NCI-H526 (cell line): Measurements from ENCODE around the gene LRP2BP.
A peak's percentile ranks its signal among the peaks of the same experiment; 100 is the strongest.

Source experiments
- DNase-seq, 2 experiments: peaks; one replicate each; lab custom pipeline; 2025; lab: John Stamatoyannopoulos, UW

The LRP2BP gene

DNA sequence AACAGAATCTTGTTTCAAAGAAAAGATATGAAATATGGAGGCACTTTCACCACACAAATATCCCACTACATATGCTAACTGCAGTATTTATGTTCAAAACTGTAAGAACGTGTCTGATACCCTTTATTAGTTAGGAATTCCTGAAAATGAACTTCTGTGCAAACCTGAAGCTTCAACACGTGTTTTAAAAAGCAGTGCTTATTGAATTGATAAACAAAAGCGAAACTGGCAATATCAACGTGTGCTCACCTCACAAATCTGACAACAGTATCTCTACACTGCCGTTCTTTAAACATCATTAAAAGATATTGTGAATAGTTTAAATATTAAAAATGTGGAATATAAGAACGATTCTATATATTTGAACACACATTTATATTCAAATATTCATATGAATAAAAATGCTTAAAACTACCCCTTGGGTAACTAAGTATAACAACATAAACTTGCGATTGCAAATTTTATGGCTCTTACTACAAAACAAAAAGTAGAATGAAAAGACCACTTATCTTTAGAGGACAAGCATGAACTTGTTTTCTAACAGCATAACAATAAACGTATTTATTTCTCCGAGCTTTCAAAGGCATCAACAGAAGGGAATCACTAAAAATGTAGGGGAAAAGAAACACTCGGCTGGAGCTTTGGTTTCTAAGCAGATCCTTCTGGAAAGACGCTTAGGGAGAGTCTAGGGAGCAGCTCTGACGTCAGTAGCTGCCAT, at the start of gene LRP2BP:
Gene LRP2BP (minus strand): TSS at position 687 of the 718 bp plus-strand sequence. CDS start 17,738 bp downstream, outside the sequence.
- DNase-seq = peak in 1 of 2 experiments; percentile 5

DNA sequence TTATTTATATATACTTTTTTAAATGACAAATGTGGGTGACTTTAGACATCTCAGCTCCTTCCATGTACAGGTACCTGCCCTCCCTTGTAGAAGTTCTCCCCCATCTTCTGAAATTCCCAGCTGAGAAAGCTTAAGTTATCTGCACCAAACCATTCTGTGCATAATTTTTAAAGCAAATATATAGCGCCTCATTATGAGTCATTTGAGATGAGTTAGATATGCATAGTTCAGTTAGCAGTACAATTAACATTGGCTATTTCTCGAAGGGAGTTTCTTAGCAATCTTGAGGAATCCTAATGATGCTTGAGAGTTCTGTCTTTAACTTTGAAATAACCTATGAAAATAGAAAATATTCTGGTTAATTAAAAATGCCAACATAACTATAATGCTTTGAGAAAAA, 49.5 kb upstream of the LRP2BP start:
- no peak for DNase-seq

DNA sequence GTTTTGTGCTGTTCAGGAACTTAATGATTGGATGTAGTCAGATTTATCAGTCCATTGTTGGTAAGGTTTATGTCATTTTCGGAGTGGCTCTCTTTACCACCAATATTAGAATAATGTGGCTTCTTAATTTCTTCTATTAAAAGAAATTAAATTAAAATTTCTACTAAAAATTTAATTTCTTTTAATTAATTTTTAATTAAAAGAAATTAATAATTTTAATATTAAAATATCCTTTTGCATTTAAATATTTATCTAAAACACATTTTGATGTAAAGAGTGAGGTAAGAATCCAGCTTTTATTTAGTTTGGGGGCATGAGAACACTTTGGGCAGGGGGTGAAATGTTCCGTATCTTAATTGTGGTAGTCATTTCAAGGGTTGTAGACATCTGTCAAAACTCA, 45.8 kb upstream of the LRP2BP start:
- no peak for DNase-seq

DNA sequence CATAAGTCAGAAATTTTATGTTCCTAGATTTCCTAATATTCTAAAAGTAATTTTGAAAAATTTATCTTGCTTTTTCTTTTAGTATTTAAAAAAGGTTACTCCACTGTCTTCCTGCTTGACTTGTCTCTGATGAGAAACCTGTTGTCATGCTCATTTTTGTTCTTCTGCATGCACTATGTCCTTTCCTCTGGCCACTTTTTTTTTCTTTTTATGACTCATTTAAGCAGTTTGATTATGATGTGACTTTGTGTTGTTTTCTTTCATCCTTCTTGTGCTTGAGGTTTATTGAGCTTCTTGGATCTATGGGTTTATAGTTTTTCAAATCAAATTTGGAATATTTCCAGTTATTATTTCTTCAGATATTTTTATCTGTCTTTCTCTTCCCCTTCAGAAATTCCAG, 42.1 kb upstream of the LRP2BP start:
- DNase-seq = no peak

DNA sequence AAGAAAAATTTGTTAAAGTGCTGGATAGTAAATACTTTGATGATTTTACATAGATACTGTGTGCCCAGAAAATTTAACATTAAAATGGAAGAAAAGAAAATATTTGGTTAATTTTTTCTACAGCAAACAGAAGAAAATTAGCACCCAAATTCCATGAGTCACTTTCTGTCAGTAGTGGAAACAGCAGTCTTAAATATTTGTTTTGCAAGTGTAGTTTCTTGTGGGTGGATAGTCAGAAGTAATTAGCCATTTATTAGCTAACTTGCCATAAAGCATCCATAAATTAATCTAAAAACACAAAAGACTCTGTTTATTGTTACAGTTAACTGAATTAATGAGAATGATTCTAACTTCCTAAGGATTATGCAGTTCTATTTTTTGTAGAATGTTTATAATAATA, 39.7 kb upstream of the LRP2BP start:
- no peak for DNase-seq

DNA sequence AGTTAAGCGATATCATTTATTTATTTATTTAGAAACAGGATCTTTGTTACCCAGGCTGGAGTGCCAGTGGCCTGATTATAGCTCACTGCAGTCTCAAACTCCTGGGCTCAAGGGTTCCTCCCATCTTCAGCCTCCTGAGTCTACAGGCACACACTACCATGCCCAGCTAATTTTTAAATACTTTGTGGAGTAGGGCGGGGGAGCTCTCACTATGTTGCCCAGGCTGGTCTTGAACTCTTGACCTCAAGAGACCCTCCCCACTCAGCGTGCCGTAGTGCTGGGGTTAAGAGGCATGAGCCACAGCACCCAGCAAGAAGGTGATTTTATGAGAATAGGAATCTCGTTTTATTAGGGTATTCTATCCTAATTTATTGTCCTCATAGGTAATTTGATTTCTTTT, 33.9 kb upstream of the LRP2BP start:
- DNase-seq = no peak

DNA sequence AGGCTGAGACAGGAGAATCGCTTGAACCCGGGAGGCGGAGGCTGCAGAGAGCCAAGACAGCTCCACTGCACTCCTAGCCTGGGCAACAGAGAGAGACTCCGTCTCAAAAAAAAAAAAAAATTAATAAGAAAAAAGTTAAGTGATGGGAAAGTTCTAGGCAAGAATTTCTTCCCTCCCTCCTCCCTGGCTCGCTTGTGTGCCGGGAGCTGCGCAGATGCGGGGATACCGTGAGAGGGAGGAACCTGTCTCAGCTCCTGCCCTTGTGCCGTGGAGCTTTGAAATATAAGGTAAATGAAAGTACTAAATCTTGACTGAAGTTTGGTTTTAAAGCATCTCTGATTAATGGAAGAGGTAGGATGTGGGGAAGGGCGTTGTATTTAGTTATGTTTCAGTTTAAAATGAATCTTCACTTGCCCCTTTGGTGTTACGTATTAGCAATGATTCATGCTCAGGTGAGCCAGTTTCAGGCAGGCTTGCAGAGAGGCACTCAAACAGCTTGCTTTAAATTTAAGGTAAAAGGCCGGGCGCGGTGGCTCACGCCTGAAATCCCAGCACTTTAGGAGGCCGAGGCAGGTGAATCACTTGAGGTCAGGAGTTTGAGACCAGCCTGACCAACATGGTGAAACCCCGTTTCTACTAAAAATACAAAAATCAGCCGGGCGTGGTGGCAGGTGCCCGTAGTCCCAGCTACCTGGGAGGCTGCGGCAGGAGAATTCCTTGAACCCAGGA, 31.4 kb upstream of the LRP2BP start:
- no peak for DNase-seq

DNA sequence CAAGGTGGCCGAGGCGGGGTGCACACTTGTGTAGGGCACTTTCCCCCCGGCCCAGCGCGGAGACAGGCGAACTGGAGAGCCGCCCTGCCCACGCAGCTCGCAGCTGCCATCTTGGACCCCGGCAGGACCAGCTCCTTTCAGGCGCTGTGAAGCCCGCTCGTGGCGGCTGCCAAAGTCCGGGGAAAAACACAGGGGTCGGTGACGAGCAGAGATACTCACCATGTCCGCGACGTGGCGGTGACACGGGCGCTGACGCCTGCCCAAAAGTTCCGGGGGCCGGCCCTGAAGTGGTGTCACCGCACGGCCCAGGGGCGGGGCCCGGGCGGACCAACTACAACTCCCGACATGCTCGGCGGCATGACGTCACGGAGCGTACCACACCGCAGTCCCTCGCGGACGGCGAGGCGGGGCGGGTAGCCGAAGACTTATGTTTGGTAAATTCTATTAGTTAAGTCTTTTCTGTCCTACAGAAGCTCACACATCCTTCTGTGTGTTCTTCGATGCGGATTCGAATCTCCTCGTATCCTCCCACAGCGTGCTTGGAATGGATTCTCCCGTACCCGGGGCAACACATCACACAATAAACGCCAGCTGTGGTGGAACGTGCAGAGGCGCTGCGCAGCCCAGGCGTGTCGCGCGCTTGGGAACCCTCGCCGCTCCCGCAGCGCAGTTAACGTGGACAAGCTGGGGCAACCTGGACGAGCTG, 30.1 kb upstream of the LRP2BP start, which contains the start of gene UFSP2:
Gene UFSP2 (minus strand): TSS at position 318 of the 706 bp plus-strand sequence. CDS start 96 bp downstream, at position 222.
- DNase-seq = peak; percentile 74 to 85

DNA sequence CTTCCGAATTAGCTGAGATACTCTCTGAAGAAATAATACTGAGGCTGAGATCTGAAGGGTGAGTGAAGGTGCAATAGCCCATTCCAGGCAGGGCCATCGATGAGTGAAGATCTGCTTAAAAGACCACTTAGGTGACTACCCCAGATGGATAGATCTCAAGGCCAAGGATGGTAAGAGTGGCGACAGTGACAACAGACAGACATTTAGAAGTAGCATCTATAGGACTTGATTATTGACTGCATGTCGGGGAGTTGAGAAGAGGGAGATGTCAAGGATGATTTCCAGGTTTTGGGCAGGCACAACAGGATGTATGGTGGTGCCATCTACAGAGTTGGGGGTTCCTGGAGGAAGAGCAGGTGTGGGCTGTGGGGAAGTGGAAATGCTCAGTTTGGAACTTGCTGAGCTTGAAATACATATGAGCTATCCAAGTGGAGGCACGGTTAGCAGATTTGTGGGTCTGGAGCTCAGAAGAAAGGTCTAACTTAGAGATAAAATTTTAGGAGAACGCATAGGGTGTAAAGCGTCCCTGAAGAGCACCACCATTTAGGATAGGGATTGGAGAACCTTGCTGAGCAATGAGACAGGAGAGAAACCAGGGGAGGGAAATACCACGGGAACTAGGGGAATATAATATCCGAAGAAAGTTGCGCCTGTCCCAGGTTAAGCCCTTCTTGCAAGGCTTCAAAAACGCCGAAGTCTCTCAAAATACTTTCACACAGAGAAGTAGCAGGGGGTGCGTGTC, 29.4 kb upstream of the LRP2BP start:
- DNase-seq = peak in 1 of 2 experiments; percentile 32

DNA sequence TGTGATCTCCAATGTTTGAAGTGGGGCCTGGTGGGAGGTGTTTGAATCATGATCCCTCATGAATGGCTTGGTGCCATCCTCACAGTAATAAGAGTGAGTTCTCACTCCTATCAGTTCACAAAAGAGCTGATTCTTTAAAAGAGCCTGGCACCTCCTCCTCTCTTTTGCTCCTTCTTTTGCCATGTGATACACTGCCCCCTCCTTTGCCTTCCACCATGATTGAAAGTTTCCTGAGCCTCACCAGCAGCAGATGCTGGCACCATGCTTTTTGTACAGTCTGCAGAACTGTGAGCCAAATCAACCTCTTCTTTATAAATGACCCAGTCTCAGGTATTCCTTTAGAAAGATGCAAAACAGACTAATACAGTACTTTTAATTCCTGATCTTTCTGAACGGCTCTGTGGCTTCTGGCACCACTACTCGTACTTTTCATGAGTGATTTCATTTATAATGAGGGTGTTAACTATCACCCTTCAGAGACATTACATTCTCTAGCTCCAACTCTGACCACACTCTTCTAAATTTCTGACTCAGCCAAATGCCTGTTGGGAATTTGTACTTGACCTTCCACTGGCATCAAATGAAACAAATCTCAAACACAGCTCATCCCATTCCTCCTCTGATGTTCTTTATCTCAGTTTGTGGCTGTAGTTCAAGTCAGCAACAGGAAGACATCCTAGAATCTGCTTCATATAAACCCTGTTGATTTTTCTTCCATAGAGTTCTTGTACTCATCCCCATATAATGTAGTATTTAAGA, 25.8 kb upstream of the LRP2BP start:
- DNase-seq = no peak

DNA sequence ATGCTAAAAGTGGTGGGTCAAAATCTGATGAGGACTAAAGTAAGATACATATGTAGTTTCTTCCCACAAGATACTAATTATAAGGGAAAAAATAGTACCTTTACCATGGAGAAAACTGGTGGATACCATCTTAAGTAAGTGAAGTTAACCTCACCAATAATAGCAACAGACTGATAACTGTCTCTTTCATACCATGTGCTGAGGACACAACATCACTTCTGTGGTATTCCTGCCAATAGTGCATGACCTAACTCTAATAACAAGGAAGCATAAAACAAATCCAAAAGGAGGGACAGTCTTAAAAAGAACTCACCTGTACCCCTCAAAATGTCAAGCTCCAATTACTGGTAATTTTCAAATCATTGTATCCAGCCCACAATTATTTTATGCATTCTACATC, 21.2 kb upstream of the LRP2BP start:
- DNase-seq = no peak

DNA sequence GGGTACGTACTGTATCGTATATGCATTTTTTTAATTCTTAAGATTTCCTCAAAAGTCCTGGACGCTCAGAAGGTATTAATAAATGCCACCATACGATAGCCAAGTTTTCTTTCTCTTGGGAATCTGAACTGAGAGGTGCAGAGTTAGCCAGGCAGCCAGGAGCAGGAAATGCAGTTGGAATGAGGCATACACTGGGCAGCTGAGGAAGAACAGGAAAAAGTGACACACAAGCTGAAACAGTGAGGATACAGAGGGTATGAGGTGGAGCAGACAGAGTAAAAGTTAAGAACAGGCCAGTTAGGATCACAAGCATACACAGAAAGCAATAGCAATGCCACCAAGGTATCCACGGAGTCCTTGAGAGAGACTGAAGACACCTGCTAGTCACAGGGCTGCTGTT, 16.7 kb upstream of the LRP2BP start:
- DNase-seq = no peak

DNA sequence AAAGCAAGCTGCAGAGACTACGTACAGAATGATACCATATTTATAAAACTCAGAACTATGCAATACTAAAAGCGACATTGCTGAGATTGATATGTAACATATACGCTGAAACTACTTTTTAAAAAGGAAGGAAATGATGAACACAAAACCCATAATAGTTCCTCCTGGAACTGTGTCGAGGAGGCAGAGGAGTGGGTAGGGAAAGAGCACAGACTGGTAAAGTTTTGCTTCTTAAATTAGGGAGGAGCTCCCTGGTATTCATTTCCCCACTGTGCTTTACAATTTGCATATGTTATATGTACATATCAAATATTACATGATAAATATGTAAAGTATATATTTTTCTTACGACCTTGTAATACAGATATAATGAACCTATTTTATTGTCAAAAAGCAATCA, 16.1 kb upstream of the LRP2BP start:
- no peak for DNase-seq

DNA sequence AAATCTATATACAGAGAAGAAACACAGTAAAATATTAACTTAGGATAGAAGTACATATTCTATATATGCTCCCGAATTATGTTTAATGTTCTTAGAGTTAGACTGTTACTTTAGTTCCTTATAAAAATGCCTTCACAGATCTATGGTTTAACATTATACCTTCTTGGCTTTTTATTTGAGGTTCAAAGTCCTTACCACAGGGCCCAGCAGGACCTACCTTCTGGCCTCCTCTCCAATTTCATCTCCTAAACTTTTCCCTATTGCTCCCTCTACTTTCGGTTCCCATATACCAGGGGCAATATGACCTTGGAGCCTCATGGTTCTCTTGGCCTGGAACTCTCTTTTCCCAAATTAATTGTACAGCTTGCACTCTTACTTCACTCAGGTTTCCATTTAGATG, 12.7 kb upstream of the LRP2BP start:
- DNase-seq = no peak

DNA sequence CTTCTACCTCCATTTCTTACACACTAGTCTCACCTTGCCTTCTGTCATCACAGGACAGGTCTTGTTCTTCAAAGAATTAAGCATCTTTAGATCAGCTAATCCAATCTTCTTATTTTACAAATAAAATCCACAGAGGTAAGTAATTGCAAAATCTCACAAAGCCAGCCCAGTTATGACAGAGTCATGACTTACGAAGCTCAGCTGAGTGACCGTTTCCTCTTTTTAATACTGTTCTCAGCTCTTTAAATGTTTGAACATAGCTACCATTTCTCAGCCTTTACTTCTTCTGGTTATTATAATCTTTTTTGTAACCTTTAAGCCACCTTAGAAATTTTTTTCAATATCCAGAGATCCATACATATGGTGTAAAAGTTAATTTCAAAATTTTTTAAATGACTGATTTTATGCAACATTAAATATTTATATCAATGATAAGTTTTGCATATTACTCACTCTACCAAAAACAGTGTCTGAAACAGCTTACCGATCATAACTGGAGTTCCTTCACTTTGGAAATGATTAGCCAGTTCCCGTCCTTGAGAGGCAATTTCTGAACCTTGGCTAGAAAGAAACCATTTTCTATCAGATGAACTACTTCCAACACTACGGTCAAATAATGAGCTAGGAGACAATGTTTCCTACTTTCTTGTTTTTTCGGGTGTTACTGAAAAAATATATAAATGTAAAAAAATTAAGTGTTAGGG, 9.7 kb upstream of the LRP2BP start:
- no peak for DNase-seq

DNA sequence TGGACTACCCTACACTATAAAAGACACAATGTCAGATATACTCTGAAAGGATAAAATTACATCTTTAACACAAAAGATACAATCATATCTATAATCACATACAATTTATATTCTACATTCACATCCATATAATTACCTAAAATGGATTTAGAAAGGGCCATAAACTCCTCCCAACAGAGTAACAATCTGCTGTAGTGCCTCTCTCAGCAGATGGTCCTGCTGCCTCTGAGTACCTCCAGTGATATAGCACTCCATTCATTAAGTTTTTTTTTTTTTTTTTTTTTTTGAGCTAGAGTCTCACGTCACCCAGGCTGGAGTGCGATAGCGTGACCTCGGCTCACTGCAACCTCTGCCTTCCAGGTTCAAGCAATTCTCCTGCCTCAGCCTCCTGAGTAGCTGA, 8.3 kb upstream of the LRP2BP start:
- DNase-seq = no peak

DNA sequence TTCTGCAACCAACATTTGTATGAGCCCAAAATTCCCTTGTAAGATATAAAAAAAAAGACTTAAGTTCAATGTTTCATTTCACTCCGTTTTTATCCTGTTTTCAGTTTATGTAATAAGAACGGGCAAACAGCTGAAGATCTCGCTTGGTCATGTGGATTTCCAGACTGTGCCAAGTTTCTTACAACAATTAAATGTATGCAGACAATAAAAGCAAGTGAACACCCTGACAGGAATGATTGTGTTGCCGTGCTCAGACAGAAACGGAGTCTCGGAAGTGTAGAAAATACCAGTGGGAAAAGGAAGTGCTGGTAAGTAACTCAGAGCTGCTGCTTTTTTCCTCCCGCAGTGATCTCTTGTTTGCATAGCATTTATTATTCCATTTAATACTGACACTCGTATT, 3.7 kb upstream of the LRP2BP start:
- DNase-seq = no peak

DNA sequence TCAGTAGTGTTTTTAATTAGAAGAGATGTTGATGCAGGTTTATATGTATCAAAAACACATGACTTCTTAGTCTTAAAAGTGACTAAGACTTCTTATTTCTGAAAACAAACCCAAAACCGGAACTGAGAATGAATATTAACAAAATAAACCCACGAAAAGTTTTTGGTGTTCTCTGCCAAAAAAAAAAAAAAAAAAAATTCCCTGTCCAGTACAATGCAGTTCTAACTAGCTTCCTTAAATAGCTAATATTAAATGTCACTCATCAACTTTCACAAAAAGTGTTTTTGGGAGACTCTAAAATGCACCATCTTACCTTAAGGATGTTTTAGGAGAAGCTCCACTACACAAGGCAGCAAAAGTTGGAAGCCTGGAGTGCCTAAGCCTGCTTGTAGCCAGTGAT, 2.9 kb upstream of the LRP2BP start:
- no peak for DNase-seq

DNA sequence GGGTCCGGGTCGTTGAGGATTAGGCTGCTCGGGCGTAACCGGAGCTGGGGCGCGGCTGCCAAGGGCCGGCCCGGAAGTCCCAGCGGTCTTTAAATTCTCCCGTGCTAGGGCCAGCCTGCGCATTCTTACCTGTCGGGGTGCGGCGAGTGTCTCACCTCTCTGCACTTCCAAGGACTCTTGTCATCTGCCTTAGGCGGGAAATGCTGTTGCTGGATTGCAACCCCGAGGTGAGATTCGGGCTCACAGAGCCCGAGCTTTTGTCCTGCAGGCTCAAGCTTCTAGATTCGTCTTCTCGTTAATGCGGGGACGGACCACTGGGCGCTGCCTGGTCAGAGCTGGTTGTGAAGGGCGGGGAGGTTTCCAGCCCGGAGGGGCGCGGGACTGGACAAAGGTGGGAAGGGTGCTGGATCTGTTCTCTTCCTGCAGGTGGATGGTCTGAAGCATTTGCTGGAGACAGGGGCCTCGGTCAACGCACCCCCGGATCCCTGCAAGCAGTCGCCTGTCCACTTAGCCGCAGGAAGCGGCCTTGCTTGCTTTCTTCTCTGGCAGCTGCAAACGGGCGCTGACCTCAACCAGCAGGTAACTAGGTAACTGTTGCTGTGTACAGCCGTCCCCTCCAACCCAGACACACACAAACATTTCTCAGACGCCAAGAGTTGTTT, 1.1 kb upstream of the LRP2BP start, which contains the start of gene ANKRD37:
Gene ANKRD37 (plus strand): TSS at position 118 of the 662 bp plus-strand sequence. CDS start 83 bp downstream, at position 201.
- DNase-seq = peak; percentile 31 to 43
